ENCODE data around the gene WWP2. TPM values are rescaled to one million over a fixed set of nuclear protein-coding genes. Genes with fewer than 3 reads are reported as not detected.

The WWP2 gene
- total RNA-seq, 1 donor = 28.5 TPM

DNA sequence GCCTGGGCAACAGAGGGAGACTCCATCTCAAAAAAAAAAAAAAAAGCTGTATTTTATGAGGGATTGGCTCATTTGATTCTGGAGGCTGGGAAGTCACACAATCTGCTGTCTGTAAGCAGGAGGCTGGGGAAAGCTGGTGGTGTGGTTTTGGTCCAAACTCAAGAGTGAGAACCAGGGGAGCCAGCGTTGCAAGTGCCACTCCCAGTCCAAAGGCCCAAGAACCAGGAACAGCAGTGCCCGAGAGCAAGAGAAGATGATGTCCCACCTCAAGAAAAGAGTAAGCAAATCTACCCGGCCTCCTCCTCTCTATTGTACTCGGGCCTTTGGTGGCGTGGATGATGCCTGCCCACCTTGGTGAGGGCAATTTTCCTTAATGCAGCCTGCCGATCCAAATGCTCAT is 30.0 kb upstream of the WWP2 start:
- DNase-seq (ENCODE audit: low read depth) = no peak
- TF ChIP-seq, protein P1, sequence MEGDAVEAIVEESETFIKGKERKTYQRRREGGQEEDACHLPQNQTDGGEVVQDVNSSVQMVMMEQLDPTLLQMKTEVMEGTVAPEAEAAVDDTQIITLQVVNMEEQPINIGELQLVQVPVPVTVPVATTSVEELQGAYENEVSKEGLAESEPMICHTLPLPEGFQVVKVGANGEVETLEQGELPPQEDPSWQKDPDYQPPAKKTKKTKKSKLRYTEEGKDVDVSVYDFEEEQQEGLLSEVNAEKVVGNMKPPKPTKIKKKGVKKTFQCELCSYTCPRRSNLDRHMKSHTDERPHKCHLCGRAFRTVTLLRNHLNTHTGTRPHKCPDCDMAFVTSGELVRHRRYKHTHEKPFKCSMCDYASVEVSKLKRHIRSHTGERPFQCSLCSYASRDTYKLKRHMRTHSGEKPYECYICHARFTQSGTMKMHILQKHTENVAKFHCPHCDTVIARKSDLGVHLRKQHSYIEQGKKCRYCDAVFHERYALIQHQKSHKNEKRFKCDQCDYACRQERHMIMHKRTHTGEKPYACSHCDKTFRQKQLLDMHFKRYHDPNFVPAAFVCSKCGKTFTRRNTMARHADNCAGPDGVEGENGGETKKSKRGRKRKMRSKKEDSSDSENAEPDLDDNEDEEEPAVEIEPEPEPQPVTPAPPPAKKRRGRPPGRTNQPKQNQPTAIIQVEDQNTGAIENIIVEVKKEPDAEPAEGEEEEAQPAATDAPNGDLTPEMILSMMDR (IDR thresholded peaks at IDR 0.05; ENCODE audit: insufficient read depth, low read depth, low read length) = no peak
- no peak overlapping the region for H3K4me3 ChIP-seq (ENCODE audit: low read depth, low read length)

- peak; percentile 22 for DNase-seq (ENCODE audit: low read depth)
- TF ChIP-seq, protein P1 (IDR thresholded peaks at IDR 0.05; ENCODE audit: insufficient read depth, low read depth, low read length) = no peak
- no peak overlapping the region for H3K4me3 ChIP-seq (ENCODE audit: low read depth, low read length)
Measured at GRCh38 chr16:69741519-69741918, 20.6 kb upstream of the WWP2 start.

DNA sequence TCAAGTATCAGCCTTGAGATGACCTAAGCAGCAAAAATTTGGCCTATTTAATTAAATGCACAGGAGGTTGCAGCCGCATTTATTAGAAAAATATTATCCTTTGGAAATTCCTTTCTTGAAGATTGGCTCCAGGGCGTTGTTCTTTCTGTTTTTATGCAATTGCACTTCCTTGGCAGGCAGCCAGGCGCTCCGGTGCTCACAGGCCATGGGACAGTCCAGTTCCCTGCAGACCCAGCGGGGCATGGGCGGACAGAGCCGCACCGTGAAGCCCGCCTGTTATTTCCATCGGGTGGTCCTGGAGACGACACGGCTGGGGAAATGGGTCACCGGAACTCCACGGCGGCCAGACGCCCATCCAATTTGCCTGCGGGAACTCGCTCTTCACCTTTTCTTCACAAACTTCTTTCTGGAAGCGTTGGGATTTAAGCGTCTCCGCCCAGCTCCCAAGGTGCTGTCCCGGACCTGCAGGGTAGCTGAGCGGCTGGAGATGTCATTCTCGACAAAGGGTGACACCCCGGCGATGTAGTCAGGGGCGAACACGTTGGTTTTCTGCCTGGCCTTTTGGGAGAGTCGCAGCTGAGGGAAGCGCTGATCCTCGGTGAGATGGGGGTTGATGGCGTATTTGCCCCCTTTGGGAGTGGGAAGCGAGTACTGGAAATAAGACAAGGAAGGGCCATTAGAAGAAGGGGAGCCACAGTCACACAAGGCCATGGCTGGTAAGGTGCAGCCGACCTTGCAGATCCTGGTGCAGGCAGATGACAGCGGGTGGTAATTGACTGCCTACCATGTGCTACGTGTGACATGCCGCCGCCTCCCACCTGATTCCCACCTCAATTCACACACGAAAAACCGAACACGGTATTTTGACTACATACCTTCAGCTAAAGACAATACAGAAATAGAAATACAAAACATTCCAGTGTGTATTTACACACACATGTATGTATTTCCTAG is 19.9 kb upstream of the WWP2 start:
- DNase-seq (ENCODE audit: low read depth) = peak; percentile 65
- no peak overlapping the region for H3K4me3 ChIP-seq (ENCODE audit: low read depth, low read length)
- TF ChIP-seq, protein P1 (IDR thresholded peaks at IDR 0.05; ENCODE audit: insufficient read depth, low read depth, low read length) = no peak

- no peak overlapping the region for H3K4me3 ChIP-seq (ENCODE audit: low read depth, low read length)
- TF ChIP-seq, protein P1 (IDR thresholded peaks at IDR 0.05; ENCODE audit: insufficient read depth, low read depth, low read length) = no peak
- no peak for DNase-seq (ENCODE audit: low read depth)
Measured at GRCh38 chr16:69744363-69745231, 17.5 kb upstream of the WWP2 start.

DNA sequence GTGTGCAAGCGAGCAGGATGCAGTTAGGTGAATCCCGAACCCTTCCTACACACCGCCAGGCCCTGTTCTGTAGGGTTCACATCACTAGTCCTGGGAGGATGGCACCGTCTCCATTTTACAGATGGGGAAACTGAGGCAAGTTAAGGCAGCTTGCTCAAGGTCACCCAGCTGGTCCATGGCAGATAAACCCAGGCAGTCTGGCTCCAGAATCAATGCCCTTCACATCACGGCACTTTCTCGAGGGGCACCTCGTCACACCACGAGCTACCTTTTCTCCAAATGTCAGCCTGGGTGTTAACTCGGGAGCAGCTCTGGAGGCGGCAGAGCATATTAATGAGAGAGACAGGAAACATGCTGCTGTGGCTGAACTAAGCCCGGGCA is 16.9 kb upstream of the WWP2 start:
- TF ChIP-seq, protein P1 (IDR thresholded peaks at IDR 0.05; ENCODE audit: insufficient read depth, low read depth, low read length) = no peak
- DNase-seq (ENCODE audit: low read depth) = no peak
- H3K4me3 ChIP-seq (ENCODE audit: low read depth, low read length) = no peak overlapping the region

GRCh38 chr16:69745959-69746358 is 16.2 kb upstream of the WWP2 start:
- TF ChIP-seq, protein P1 (IDR thresholded peaks at IDR 0.05; ENCODE audit: insufficient read depth, low read depth, low read length) = no peak
- no peak for DNase-seq (ENCODE audit: low read depth)
- no peak overlapping the region for H3K4me3 ChIP-seq (ENCODE audit: low read depth, low read length)
